H1 (cell line): ENCODE measurements around the gene KCTD19.

ENCODE experiments used
- BCL11A ChIP-seq, 2 experiments: IDR thresholded peaks; one replicate each; pipeline ENCODE4 v1.6.1; 2011; ENCODE audit warnings: low read depth in 2 of 2, low read length in 2 of 2, mild to moderate bottlenecking in 2 of 2
- EGR1 ChIP-seq: IDR thresholded peaks from 2 replicates; pipeline ENCODE4 v1.6.1; 2011; ENCODE audit warnings: low read depth, low read length, borderline replicate concordance
- EP300 ChIP-seq, 2 experiments: IDR thresholded peaks; 1 replicate in 1 of 2; 2 replicates in 1 of 2; pipeline ENCODE4 v1.6.1; 2011 to 2012; ENCODE audit warnings: low read depth in 2 of 2, low read length in 2 of 2, mild to moderate bottlenecking in 2 of 2, borderline replicate concordance in 1 of 2, inconsistent platforms in 1 of 2, moderate library complexity in 1 of 2
- EZH2 ChIP-seq: fragments of 200-600 bp; sonication (generic); IDR thresholded peaks from 2 replicates; pipeline ENCODE4 v1.7.1; 2012; ENCODE audit warnings: low read depth, mild to moderate bottlenecking, moderate library complexity, low read length, inconsistent platforms; ENCODE audit not compliant: severe bottlenecking
- PHF8 ChIP-seq: fragments of 200-600 bp; sonication (generic); conservative IDR thresholded peaks from 2 replicates; pipeline ENCODE4 v1.7.1; 2012; ENCODE audit warnings: low read depth, mild to moderate bottlenecking, inconsistent platforms, low read length, moderate library complexity
- TF ChIP-seq, protein P1 (sequence below), 3 experiments: IDR thresholded peaks; 1 replicate in 2 of 3; 2 replicates in 1 of 3; pipeline versions ENCODE4 v1.5.1 to v1.6.1; 2011; ENCODE audit warnings: low read length in 3 of 3, mild to moderate bottlenecking in 3 of 3, inconsistent platforms in 2 of 3, low read depth in 1 of 3, moderate library complexity in 1 of 3; ENCODE audit not compliant: insufficient read depth in 1 of 3; ENCODE audit errors: control extremely low read depth in 1 of 3

GRCh38 chr16:67286441-67287235, 39.9 kb downstream of the KCTD19 start:
- TF ChIP-seq EGR1 (no peak), BCL11A (IDR thresholded peaks at IDR 0.05; ENCODE audit: low read depth in 2 of 2, low read length in 2 of 2) (no peak), EZH2 (no peak), PHF8 (no peak), EP300 (IDR thresholded peaks at IDR 0.05; ENCODE audit: borderline replicate concordance in 1 of 2, low read depth in 2 of 2, low read length in 2 of 2) (no peak)
- TF ChIP-seq, protein P1, sequence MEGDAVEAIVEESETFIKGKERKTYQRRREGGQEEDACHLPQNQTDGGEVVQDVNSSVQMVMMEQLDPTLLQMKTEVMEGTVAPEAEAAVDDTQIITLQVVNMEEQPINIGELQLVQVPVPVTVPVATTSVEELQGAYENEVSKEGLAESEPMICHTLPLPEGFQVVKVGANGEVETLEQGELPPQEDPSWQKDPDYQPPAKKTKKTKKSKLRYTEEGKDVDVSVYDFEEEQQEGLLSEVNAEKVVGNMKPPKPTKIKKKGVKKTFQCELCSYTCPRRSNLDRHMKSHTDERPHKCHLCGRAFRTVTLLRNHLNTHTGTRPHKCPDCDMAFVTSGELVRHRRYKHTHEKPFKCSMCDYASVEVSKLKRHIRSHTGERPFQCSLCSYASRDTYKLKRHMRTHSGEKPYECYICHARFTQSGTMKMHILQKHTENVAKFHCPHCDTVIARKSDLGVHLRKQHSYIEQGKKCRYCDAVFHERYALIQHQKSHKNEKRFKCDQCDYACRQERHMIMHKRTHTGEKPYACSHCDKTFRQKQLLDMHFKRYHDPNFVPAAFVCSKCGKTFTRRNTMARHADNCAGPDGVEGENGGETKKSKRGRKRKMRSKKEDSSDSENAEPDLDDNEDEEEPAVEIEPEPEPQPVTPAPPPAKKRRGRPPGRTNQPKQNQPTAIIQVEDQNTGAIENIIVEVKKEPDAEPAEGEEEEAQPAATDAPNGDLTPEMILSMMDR (IDR thresholded peaks at IDR 0.05; ENCODE audit: control extremely low read depth in 1 of 3, insufficient read depth in 1 of 3, low read depth in 1 of 3, low read length in 3 of 3), result no peak
